Activated B cell treated with CpG ODN at 0.5 μM for 24 hours (primary cell): Measurements from ENCODE around the gene CD226. TPM values are rescaled to one million over a fixed set of nuclear protein-coding genes. Genes with fewer than 3 reads are reported as not detected.
"Not testable (repeated sequence)": the region's sequence is repeated elsewhere in the genome, so short reads cannot be mapped to it uniquely, and the experiment has no call there.

ENCODE experiments used
- ATAC-seq: fragments of 200-7000 bp; cut with Tn5 transposase; one replicate; pipeline ENCODE4 v1.10.0; 2021; ENCODE audit warnings: low read depth, mild to moderate bottlenecking, moderate library complexity
- CTCF ChIA-PET: fragments of 350-600 bp; sonication (Branson Sonifier 250); formaldehyde crosslinking; loops from one replicate; lab custom pipeline; 2021; ENCODE audit warnings: antibody characterized with exemption; lab: Charles Lee
- POLR2A ChIA-PET: fragments of 350-600 bp; sonication (Branson Sonifier 250); formaldehyde crosslinking; loops from one replicate; lab custom pipeline; 2021; ENCODE audit warnings: antibody characterized with exemption; lab: Charles Lee
- DNase-seq: peaks from one replicate; pipeline ENCODE4 v3.0.0; 2022
- H3K27ac Mint-ChIP-seq: one replicate; pipeline ENCODE4 v1.8.0; 2020; ENCODE audit warnings: mixed read lengths
- H3K27me3 Mint-ChIP-seq: one replicate; pipeline ENCODE4 v1.8.0; 2021; ENCODE audit warnings: mixed read lengths
- H3K36me3 Mint-ChIP-seq: one replicate; pipeline ENCODE4 v1.8.0; 2021; ENCODE audit warnings: low read depth, mixed read lengths
- H3K4me1 Mint-ChIP-seq: one replicate; pipeline ENCODE4 v1.8.0; 2021; ENCODE audit warnings: mixed read lengths
- H3K4me3 Mint-ChIP-seq: one replicate; pipeline ENCODE4 v1.8.0; 2020; ENCODE audit warnings: mild to moderate bottlenecking, mixed read lengths
- H3K9me3 Mint-ChIP-seq: one replicate; pipeline ENCODE4 v1.8.0; 2020; ENCODE audit warnings: mixed read lengths
- intact Hi-C: fragments of 100-400 bp; cut with micrococcal nuclease; formaldehyde crosslinking; loops from one replicate; pipeline ENCODE4 v1.15.1; 2024
- total RNA-seq: library from RNA; stranded (reverse); gene quantifications from 2 replicates; pipeline ENCODE4 v1.2.3, GENCODE V29; 2022
- TF ChIP-seq, protein P1 (sequence below): fragments of 200-600 bp; IDR thresholded peaks from one replicate; pipeline ENCODE4 v1.8.0; 2022; ENCODE audit warnings: antibody characterized with exemption, mild to moderate bottlenecking

The CD226 gene
- total RNA-seq, 1 donor from 2014 or later: 8.3 TPM

GRCh38 chr18:69980509-69980908, 32.8 kb upstream of the CD226 start:
- TF ChIP-seq, protein P1, sequence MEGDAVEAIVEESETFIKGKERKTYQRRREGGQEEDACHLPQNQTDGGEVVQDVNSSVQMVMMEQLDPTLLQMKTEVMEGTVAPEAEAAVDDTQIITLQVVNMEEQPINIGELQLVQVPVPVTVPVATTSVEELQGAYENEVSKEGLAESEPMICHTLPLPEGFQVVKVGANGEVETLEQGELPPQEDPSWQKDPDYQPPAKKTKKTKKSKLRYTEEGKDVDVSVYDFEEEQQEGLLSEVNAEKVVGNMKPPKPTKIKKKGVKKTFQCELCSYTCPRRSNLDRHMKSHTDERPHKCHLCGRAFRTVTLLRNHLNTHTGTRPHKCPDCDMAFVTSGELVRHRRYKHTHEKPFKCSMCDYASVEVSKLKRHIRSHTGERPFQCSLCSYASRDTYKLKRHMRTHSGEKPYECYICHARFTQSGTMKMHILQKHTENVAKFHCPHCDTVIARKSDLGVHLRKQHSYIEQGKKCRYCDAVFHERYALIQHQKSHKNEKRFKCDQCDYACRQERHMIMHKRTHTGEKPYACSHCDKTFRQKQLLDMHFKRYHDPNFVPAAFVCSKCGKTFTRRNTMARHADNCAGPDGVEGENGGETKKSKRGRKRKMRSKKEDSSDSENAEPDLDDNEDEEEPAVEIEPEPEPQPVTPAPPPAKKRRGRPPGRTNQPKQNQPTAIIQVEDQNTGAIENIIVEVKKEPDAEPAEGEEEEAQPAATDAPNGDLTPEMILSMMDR: no peak
- Mint-ChIP-seq H3K27ac (no peak overlapping the region), H3K4me1 (peaks cover 4% of the 10 kb centered on the region), H3K9me3 (peaks cover 8% of the 10 kb centered on the region), H3K36me3 (peaks cover 4% of the 10 kb centered on the region), H3K27me3 (no peaks in the 10 kb centered on the region), H3K4me3 (no peak overlapping the region)
- ATAC-seq (no peak), DNase-seq (no peak)
- POLR2A ChIA-PET: no interaction called here
- intact Hi-C loops: no loop called here
- CTCF ChIA-PET: no interaction called here

DNA sequence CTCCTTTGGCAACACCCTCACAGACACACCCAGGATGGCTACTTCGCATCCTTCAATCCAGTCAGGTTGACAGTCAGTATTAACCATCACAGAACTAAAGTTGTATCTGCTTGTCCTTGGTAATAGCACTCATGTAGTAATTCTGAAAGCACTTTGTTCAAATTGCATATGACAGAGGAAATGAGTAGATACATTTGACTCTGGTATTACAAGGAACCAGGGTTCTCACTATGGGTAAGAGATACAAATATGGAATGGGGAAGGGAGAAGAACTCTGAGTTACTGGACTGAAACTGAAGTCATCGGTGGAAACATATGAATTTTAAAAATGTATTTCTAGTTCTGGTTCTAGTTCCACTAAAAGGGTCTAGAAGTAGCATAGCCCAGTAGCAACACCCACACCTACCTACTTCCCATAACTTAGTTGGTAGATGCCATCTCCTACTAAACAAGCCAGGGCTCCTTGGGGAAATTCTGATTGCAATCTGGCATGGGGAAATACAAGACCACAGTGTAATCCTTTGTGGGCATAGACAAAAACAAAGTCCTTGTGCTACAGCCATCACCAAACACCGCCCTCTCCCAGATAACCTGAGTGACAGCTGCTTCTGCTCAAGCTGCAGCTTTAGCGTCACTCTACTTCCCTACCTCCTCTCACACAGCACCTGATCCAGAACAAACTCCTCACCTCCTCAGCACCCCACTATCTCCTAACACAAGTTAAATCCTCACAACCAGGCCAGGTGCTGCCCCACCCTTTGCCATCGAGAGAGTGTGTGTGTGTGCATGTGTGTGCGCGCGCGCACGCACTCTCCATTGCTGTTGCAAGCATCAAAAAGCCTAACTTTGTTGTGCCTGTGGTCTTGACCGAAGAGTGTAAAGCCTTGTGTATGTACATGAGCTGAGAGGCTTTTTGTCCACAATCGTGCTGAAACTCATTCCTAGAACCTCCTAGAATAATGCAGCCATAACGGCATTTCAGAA, 31.4 kb upstream of the CD226 start:
- Mint-ChIP-seq H3K4me3 (no peak overlapping the region), H3K27me3 (no peaks in the 10 kb centered on the region), H3K36me3 (peaks cover 4% of the 10 kb centered on the region), H3K4me1 (peaks cover 4% of the 10 kb centered on the region), H3K9me3 (peaks cover 13% of the 10 kb centered on the region), H3K27ac (no peak overlapping the region)
- intact Hi-C loops: no loop called here
- POLR2A ChIA-PET: no interaction called here
- DNase-seq (no peak), ATAC-seq (no peak)
- TF ChIP-seq, protein P1: no peak
- CTCF ChIA-PET: no interaction called here

- H3K36me3 Mint-ChIP-seq, DNase-seq, H3K27ac Mint-ChIP-seq, CTCF ChIA-PET, POLR2A ChIA-PET, ATAC-seq, H3K27me3 Mint-ChIP-seq, H3K4me3 Mint-ChIP-seq, intact Hi-C loops, H3K4me1 Mint-ChIP-seq: not testable (repeated sequence)
- peaks cover 22% of the 10 kb centered on the region for H3K9me3 Mint-ChIP-seq
These were observed 27.6 kb upstream of the CD226 start for GRCh38 chr18:69975294-69975693.

DNA sequence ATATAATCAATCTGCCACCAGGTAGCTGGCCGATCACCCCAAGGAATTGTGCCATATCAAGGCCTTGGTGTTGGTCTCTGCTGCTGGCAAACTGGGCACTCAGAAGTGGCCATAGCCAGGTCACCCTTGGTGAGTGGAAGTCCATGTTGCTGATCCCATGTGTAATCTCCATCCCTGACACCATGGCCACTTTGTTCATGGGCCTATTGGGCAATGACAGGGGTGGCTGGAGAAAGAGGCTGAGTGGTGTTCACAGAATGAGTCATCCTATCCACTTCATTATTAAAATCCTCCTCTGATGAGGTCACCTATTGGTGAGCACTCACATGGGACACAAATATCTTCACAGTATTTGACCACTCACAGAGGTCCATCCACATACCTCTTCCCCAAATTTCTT, 26.7 kb upstream of the CD226 start:
- Mint-ChIP-seq H3K36me3 (peaks cover 4% of the 10 kb centered on the region), H3K9me3 (peaks cover 22% of the 10 kb centered on the region)

DNA sequence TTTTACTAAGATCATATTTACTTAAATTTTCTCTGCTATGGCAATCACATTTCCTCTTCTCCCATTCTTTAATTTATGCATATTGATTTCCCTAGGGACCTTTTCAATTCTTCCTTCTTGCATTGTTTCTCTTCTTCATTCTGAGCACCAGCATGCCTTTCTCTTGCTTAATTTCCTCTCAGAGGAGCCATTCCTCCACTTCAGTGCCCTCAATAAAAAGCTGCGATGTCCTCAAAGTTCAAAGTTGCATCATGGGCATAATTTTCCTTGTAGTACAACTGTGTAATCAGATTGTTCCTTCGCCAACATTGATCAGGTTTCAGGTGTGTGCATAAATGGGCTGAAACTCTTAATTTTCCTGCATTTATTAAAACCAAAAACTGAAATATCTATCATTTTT, 21.8 kb upstream of the CD226 start:
- ChIA-PET POLR2A (no interaction called here), CTCF (no interaction called here)
- H3K4me3 Mint-ChIP-seq: no peak overlapping the region
- intact Hi-C loops: no loop called here
- peaks cover 12% of the 10 kb centered on the region for H3K4me1 Mint-ChIP-seq
- DNase-seq: no peak
- no peaks in the 10 kb centered on the region for H3K36me3 Mint-ChIP-seq
- H3K27me3 Mint-ChIP-seq: no peaks in the 10 kb centered on the region
- H3K27ac Mint-ChIP-seq: no peak overlapping the region
- TF ChIP-seq, protein P1: no peak
- no peak for ATAC-seq
- H3K9me3 Mint-ChIP-seq: peaks cover 8% of the 10 kb centered on the region

More for the DNA sequence above, 26.7 kb upstream of the CD226 start:
- TF ChIP-seq, protein P1: no peak
- ChIA-PET CTCF (no interaction called here), POLR2A (no interaction called here)
- Mint-ChIP-seq H3K4me3 (no peak overlapping the region), H3K27ac (no peak overlapping the region), H3K4me1 (peaks cover 7% of the 10 kb centered on the region), H3K27me3 (no peaks in the 10 kb centered on the region)
- intact Hi-C loops: no loop called here
- ATAC-seq (no peak), DNase-seq (no peak)
